NCI-H2171 (cell line): ENCODE measurements around the gene CCDC3.

Experiments
- DNase-seq: peaks from one replicate; lab custom pipeline; 2025; lab: John Stamatoyannopoulos, UW

The CCDC3 gene

DNA sequence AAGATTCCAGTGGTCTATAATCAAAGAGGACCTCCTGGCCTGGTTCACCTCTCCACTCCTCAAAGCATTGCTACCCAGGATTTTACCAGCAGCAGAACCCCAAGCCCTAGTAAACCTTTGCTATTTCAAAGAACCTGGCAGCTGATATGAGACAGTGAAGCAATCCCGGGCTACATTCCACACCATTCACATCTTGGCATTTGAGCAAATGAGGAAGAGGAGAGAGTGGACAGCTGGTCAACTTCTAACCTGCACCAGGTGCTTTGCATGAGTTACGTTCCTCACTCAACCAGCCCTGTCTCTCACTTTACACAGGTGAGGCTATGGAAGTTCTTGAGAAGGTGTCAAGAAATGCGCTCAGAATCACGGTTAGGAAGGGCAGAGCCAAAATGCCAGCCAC lies 1.1 kb downstream of the CCDC3 start:
- DNase-seq, result no peak

GRCh38 chr10:12999849-13000248 lies 1.7 kb downstream of the CCDC3 start:
- no peak for DNase-seq

DNA sequence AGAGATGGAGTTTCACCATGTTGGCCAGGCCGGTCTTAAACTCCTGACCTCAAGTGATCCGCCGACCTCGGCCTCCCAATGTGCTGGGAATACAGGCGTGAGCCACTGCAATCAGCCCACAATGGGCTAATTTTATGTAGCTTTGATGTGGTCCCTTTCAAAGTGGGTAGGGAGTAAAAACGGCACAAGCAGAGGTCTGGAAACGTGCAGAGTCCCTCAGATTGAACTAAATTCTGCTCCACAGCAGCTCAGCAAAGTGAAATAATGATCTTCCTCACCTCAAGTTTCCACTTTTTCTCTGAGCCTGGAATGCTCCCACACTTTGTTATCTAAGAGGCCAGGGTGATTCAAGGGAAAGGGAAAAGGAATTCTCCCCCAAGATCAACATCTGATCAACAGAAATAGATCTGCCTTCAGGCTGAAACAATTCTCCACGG lies 6.1 kb downstream of the CCDC3 start:
- DNase-seq, result no peak

DNA sequence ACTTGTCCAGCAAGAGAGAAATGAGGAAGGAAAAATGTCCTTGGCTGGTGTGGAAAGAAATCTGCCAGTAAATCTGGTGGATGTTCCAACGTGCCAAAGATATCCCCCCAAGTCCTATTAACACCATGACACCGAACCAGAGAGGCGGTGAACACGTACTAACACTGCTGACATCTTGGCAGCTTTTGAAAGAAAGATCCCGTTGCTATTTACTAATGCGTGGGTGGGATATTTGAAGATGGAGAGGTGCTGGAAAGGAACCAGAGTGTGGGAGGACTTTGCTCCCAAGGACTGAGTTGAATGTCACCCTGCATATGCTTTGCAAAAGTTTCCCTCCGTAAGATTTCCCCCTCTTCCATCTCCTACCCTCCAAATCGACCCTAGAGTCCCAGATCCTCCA lies 7.9 kb downstream of the CCDC3 start:
- DNase-seq, result no peak

- no peak for DNase-seq
These were observed 16.2 kb downstream of the CCDC3 start for GRCh38 chr10:12985347-12985746.

GRCh38 chr10:12984165-12984747 lies 17.3 kb downstream of the CCDC3 start:
- DNase-seq, result no peak

DNA sequence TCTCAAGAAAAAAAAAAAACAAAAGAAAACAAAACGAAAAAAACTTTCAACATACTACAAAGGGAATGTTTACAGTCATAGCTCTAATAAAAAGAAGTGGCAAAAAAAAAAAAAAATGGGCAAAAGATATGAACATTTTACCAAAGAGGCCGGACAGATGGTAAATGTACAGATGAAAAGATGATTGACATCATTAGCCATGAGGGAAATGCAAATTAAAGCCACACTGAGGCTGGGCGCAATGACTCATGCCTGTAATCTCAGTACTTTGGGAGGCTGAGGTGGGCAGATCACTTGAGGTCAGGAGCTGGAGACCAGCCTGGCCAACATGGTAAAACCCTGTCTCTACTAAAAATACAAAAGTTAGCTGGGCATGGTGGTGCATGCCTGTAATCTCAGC lies 17.9 kb downstream of the CCDC3 start:
- DNase-seq, result peak; percentile 28

DNA sequence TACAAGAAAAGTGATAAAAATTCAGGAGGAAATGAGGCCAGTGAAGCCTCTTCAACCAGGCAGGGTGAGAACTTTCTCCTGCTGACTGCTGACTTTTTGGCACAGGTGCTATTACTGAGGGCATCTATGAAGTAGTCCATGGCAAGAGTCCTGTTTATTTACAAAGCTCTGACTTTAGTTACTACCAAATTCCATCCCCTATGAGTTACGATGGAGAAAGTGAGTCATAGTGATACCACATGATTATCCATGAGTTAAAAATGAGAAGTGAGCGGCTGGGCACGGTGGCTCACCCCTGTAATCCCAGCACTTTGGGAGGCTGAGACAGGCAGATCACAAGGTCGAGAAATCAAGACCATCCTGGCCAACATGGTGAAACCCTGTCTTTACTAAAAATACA lies 19.9 kb downstream of the CCDC3 start:
- DNase-seq, result no peak

GRCh38 chr10:12980713-12981306 lies 20.7 kb downstream of the CCDC3 start:
- no peak for DNase-seq

- DNase-seq, result peak; percentile 58
These were observed 21.3 kb downstream of the CCDC3 start for GRCh38 chr10:12980102-12980661.

DNA sequence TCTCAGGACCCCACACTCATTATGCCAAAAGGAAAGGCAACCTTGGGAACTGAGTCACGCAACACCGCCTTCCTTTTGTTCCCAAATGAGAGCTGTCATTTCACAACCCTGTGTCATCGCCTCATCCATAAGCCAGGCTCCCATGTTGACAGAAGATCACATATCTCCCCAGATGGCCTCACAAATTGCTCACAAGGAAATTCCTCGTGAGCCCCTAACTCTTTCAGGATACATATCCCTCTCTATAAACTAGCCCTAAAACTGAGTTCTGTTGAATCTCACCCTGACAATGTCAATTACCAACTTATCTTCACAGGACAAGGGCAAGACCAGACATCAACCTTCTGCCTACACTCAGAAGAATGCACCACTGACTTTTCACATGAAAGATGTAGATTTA lies 22.6 kb downstream of the CCDC3 start:
- DNase-seq, result peak; percentile 52

DNA sequence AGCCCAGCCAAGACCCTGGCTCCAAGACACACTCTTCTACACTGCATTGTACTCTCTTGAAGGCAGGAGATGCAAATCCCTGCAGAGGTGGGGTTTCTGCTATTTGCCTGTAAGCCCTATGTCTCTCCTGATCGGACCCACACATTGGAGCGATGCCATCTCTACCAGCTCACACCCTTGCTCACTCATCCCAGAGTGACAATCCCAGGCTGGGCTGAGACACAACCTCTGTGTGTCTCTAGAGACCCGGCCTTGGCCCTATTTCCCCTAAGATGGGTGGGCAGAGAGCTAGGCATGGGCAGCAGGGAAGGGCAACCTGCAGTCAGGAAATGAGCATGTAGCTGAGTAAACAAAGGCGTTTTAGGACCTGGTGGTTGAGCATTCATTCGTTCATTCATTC lies 25.6 kb downstream of the CCDC3 start:
- no peak for DNase-seq

DNA sequence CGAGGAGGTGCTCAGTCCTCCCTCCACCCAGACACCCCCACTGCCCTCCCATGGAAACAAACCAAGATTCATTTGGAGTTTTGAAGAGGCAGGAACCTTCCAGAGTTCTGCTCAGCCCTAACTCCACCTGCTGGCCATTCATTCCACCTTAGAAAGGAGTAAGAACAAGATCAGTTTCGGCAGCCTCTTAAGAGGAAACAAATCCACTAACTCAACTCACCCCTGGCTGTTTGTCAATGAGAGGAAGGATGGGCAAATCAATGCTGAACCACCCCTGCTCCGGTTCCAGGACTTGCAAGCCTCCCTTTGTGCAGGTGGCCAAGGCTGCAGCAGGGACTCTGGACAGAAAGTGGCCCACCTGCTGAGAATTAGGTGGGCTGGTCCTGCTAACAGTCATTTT lies 26.2 kb downstream of the CCDC3 start:
- no peak for DNase-seq

DNA sequence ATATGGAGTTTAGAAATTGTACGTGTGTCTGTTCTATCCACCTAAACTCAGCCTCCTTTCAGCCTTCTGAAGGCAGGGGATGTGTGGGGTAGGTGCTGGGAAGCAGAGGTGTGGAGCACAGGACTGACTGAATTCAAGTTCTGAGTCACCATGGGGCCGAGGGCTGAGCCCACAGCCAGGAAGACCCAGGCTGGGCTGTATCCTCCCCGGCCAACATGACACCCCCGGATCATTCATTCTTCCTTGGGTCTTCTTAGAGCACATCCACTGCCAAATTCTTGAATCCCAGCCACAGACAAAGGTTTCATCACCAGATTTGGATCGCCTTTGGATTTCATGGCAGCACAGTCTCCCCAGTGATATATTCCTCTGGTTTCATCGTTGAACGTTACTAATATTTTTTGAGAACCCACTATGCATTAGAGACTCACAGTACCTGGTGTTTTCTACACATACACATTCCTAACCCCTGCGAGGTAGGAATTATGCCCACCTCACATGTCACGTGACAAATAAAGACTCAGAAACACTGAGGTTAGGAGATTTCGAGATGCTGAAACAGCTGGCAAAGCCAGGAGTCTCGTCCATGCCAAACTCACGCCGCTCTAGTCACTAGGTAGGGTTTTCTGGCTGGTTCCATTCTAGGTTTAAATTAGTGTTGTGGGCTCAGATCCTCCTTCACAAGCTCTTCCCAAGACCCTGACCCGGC lies 26.9 kb downstream of the CCDC3 start:
- DNase-seq, result no peak

DNA sequence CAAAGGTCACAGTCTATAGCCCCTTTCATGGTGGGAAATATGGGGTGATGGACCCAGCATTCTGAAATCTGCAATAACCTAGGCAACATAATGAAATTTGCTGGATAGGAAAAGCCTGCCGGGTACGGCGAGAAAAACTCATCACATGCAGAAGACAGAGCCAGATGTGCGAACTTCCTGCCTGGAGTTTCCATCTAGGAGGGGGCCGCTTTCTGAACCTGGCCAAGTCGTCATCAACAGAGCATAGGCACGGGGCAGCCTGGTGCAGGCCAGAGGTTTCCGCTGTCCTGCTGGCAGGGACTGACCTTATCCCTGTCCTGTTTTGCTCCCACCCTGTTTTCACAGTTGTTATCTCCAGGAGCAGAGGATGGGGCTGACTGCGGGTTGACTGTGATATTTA lies 27.4 kb downstream of the CCDC3 start:
- no peak for DNase-seq

DNA sequence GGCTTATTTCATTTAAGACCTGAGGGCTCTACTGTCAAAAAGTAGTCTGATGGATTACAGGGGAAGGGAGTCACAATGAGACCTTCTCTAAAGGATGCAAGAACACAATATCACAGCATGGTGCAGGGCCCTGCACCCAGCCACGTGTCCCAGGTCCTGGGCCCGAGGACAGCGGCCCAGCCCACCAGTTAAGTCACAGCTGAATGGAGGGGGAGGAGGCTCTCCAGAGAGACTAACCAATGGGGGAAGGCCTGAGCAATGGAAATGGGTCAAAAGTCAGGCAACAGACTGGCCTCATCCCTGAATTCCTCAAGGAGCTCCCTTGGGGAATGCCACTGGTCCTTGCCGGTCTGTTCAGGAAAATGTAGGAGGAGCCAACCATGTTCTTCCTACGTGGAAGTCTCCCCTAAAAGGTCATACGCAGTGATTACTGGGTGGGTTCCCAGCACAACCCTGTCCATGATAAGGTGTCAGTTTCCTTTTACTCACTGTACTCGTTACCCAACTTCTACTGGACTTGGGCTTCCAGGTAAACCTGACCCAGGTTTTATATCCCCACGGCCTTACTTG lies 28.3 kb downstream of the CCDC3 start:
- DNase-seq, result no peak

- DNase-seq, result no peak
These were observed 29.4 kb downstream of the CCDC3 start for GRCh38 chr10:12972146-12972545.

GRCh38 chr10:12971001-12971788 lies 30.3 kb downstream of the CCDC3 start:
- no peak for DNase-seq

DNA sequence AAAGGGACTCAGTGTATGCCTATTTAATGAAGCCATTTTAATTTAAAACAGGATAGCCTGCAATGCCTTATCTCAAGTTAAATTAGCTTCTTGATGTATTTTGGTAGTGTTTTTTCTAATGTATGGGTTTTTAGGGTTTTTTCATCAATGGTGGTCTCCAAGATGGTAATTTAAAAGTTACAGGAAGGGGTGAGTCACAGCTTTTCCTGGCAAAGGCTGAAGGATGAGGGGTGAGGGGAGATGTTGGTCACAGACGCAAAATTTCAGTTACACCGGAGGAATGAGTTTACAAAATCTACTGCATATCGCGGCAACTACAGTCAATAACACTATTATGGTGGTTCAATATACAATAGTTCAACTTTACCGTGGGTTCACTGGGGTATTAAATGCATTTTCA lies 31.6 kb downstream of the CCDC3 start:
- no peak for DNase-seq

- no peak for DNase-seq
These were observed 35.4 kb downstream of the CCDC3 start for GRCh38 chr10:12966067-12966466.

- no peak for DNase-seq
These were observed 35.9 kb downstream of the CCDC3 start for GRCh38 chr10:12965571-12965970.

DNA sequence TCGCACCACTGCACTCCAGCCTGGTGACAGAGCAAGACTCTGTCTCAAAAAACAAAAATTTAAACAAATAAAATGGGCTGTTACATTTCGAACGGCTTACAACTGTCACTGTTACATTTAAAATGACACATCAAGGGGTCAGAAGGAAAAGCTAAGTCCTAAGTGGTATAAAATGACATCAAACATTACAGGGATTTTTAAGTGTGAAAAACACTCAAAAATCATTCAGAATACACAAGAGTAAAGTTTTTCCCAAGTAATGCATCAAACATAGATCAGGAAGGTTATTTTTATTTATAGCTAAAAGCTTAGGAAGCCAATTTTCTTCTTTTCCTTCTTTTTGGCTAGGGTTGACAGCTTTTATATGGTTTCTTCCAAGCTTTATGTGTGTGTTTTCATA lies 39.0 kb downstream of the CCDC3 start:
- DNase-seq, result no peak
